Measurements from ENCODE around the gene ZDHHC24.
"Not testable (repeated sequence)": the region's sequence is repeated elsewhere in the genome, so short reads cannot be mapped to it uniquely, and the experiment has no call there.

ZDHHC24 gene

GRCh38 chr11:66546966-66547661 lies 1.3 kb upstream of the ZDHHC24 start:
- H3K4me3 ChIP-seq (ENCODE audit: low read length) = no peak overlapping the region
- no peak overlapping the region for H2BK15ac ChIP-seq (replicated peaks; ENCODE audit: low read depth)
- H2BK120ac ChIP-seq (ENCODE audit: low read depth, low read length) = no peak overlapping the region
- H3K18ac ChIP-seq (ENCODE audit: low read length) = no peak overlapping the region
- no peaks in the 10 kb centered on the region for H3K27me3 ChIP-seq (ENCODE audit: insufficient read depth, low read length, poor library complexity)
- no peak overlapping the region for H3K9ac ChIP-seq (ENCODE audit: low read length)
- H3K36me3 ChIP-seq (ENCODE audit: control insufficient read depth, insufficient read depth, low read length) = no peaks in the 10 kb centered on the region
- H4K8ac ChIP-seq (ENCODE audit: low read depth, low read length) = no peak overlapping the region
- no peak overlapping the region for H3K4ac ChIP-seq (ENCODE audit: low read depth, low read length)
- no peak overlapping the region for H2AK5ac ChIP-seq (ENCODE audit: low read length)
- no peak overlapping the region for H3K23ac ChIP-seq (ENCODE audit: low read length)
- no peaks in the 10 kb centered on the region for H3K79me2 ChIP-seq (ENCODE audit: control insufficient read depth, insufficient read depth, low read length)
- no peak overlapping the region for H2BK5ac ChIP-seq (ENCODE audit: low read length)
- H3K4me1 ChIP-seq (ENCODE audit: control insufficient read depth, low read depth, low read length) = no peaks in the 10 kb centered on the region
- H3K79me1 ChIP-seq (ENCODE audit: low read length) = no peaks in the 10 kb centered on the region
- no peak overlapping the region for H3K27ac ChIP-seq (ENCODE audit: low read depth, low read length)
- no CpG with 5 or more reads among the region's 18 CpGs for WGBS (ENCODE audit: extremely low coverage, insufficient coverage, low lambda C conversion rate)
- H3K56ac ChIP-seq (ENCODE audit: low read length) = peak overlapping the region; percentile 7
- H4K5ac ChIP-seq (ENCODE audit: low read length) = no peak overlapping the region
- no peak overlapping the region for H3K4me2 ChIP-seq (ENCODE audit: low read length)
- DNase-seq = peak; percentile 38

DNA sequence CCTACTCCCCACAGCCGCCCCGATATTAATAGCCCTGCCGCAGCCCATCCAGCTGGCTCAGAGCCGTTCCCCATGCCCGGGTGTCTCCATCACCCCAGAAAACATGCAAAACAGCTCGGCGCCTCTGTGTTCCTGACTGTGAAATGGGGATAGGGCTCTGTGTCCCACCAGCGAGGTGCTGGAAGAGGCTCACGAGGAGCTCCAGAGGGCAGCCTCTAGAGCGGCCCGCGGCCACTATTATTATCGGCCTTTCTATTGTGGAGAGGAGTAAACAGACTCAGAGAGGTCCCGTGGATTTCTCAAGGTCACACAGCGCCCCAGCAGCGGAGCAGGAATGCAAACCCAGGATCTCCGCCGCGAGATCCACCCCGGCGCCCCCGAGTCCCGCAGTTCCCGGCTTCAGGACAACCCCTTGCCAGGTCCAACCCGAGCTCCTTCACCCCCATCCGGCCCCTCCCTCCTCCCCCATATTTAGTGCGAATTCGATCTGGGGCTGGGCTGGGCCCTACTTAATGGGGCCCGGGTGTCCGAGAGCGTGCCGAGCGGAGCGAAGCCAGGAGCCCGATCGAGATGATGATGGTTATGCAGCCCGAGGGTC lies 619 bp upstream of the ZDHHC24 start, which contains the start of gene ACTN3:
TSS of gene ACTN3 (plus strand) at position 536 of the 598 bp plus-strand sequence. CDS start at position 571, 35 bp downstream.
- Histone ChIP-seq H3K9ac (ENCODE audit: low read length) (peak within 1 kb of the TSS; percentile 93), H3K27me3 (ENCODE audit: insufficient read depth, low read length, poor library complexity) (no peaks in the 10 kb centered on the region), H3K23ac (ENCODE audit: low read length) (no peak within 1 kb of the TSS), H2BK15ac (replicated peaks; ENCODE audit: low read depth) (no peak within 1 kb of the TSS), H3K4me2 (ENCODE audit: low read length) (peak within 1 kb of the TSS; percentile 78), H3K27ac (ENCODE audit: low read depth, low read length) (no peak within 1 kb of the TSS), H3K18ac (ENCODE audit: low read length) (peak within 1 kb of the TSS; percentile 62), H4K5ac (ENCODE audit: low read length) (no peak within 1 kb of the TSS), H3K79me2 (ENCODE audit: control insufficient read depth, insufficient read depth, low read length) (no peaks in the 10 kb centered on the region), H3K79me1 (ENCODE audit: low read length) (no peaks in the 10 kb centered on the region), H2BK120ac (ENCODE audit: low read depth, low read length) (no peak within 1 kb of the TSS), H2BK5ac (ENCODE audit: low read length) (no peak within 1 kb of the TSS), H2AK5ac (ENCODE audit: low read length) (no peak within 1 kb of the TSS), H3K56ac (ENCODE audit: low read length) (peak within 1 kb of the TSS; percentile 94), H3K4me1 (ENCODE audit: control insufficient read depth, low read depth, low read length) (no peaks in the 10 kb centered on the region), H3K36me3 (ENCODE audit: control insufficient read depth, insufficient read depth, low read length) (no peaks in the 10 kb centered on the region), H3K4ac (ENCODE audit: low read depth, low read length) (peak within 1 kb of the TSS; percentile 8), H4K8ac (ENCODE audit: low read depth, low read length) (peak within 1 kb of the TSS; percentile 7), H3K4me3 (ENCODE audit: low read length) (peak within 1 kb of the TSS; percentile 81)
- no CpG with 5 or more reads among the region's 37 CpGs for WGBS (ENCODE audit: extremely low coverage, insufficient coverage, low lambda C conversion rate)
- DNase-seq = peak; percentile 57

GRCh38 chr11:66544952-66545351 lies 896 bp downstream of the ZDHHC24 start:
- H3K79me2 ChIP-seq (ENCODE audit: control insufficient read depth, insufficient read depth, low read length); H3K18ac ChIP-seq (ENCODE audit: low read length); H3K4me1 ChIP-seq (ENCODE audit: control insufficient read depth, low read depth, low read length); H3K27ac ChIP-seq (ENCODE audit: low read depth, low read length); H4K5ac ChIP-seq (ENCODE audit: low read length); H3K79me1 ChIP-seq (ENCODE audit: low read length); DNase-seq; H4K8ac ChIP-seq (ENCODE audit: low read depth, low read length); H2BK5ac ChIP-seq (ENCODE audit: low read length); H3K23ac ChIP-seq (ENCODE audit: low read length); H2BK120ac ChIP-seq (ENCODE audit: low read depth, low read length); H3K4me2 ChIP-seq (ENCODE audit: low read length); H2AK5ac ChIP-seq (ENCODE audit: low read length); H2BK15ac ChIP-seq (replicated peaks; ENCODE audit: low read depth); H3K4ac ChIP-seq (ENCODE audit: low read depth, low read length); H3K4me3 ChIP-seq (ENCODE audit: low read length); H3K27me3 ChIP-seq (ENCODE audit: insufficient read depth, low read length, poor library complexity); H3K36me3 ChIP-seq (ENCODE audit: control insufficient read depth, insufficient read depth, low read length): not testable (repeated sequence)
- Histone ChIP-seq H3K9ac (ENCODE audit: low read length) (peak overlapping the region; percentile 93), H3K56ac (ENCODE audit: low read length) (peak overlapping the region; percentile 94)
- no CpG with 5 or more reads among the region's 14 CpGs for WGBS (ENCODE audit: extremely low coverage, insufficient coverage, low lambda C conversion rate)

DNA sequence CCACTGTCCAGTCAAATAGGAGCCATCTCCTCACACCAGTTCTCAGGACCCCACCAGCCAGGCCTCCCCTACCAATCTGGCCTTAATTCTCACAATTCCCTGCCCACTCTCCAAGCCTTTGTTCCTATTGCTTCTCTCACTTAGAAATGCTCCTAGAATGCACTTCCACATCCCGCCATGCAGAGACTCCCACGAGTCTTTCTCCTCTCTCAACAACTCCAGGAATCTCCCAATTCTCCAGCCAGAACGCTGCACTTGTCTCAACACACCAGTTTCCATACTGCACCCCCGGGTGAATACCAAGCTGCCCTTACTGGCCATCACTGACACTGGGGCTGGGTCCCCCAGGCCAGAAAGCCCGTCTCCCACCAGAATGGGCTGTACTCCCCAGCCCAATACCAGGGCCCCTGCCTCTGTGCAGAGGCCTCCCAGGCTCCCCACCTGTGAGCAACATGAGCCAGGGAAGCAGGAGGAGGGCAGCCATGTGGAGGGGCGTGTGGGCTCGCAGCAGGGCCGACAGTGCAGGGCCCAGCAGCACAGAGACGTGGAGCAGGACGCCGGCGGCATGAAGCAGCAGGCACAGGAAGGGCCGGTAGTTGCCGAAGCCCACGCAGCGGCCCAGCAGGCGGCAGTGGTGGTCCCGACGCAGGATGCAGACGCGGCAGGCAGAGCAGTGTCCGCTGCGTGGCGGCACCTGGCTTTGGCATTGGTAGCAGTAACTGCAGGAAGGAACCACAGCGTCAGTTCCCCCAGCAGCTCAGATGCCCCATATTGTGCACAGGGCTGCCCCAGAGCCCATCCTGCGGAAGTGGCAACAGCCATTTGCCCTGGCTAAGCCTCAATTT lies 2.4 kb downstream of the ZDHHC24 start:
- Histone ChIP-seq H3K79me1 (ENCODE audit: low read length) (no peaks in the 10 kb centered on the region), H3K23ac (ENCODE audit: low read length) (no peak overlapping the region), H3K56ac (ENCODE audit: low read length) (peak overlapping the region; percentile 57), H3K27me3 (ENCODE audit: insufficient read depth, low read length, poor library complexity) (no peaks in the 10 kb centered on the region), H3K18ac (ENCODE audit: low read length) (no peak overlapping the region), H3K27ac (ENCODE audit: low read depth, low read length) (no peak overlapping the region), H2AK5ac (ENCODE audit: low read length) (no peak overlapping the region), H3K9ac (ENCODE audit: low read length) (peak overlapping the region; percentile 44), H3K36me3 (ENCODE audit: control insufficient read depth, insufficient read depth, low read length) (no peaks in the 10 kb centered on the region), H3K4me1 (ENCODE audit: control insufficient read depth, low read depth, low read length) (no peaks in the 10 kb centered on the region), H2BK15ac (replicated peaks; ENCODE audit: low read depth) (no peak overlapping the region), H4K8ac (ENCODE audit: low read depth, low read length) (no peak overlapping the region), H2BK120ac (ENCODE audit: low read depth, low read length) (no peak overlapping the region), H3K4ac (ENCODE audit: low read depth, low read length) (no peak overlapping the region), H4K5ac (ENCODE audit: low read length) (no peak overlapping the region), H3K4me3 (ENCODE audit: low read length) (no peak overlapping the region), H3K4me2 (ENCODE audit: low read length) (no peak overlapping the region), H2BK5ac (ENCODE audit: low read length) (no peak overlapping the region), H3K79me2 (ENCODE audit: control insufficient read depth, insufficient read depth, low read length) (no peaks in the 10 kb centered on the region)
- DNase-seq = peak; percentile 69
- no CpG with 5 or more reads among the region's 26 CpGs for WGBS (ENCODE audit: extremely low coverage, insufficient coverage, low lambda C conversion rate)

GRCh38 chr11:66542362-66542761 lies 3.5 kb downstream of the ZDHHC24 start:
- no peak overlapping the region for H3K56ac ChIP-seq (ENCODE audit: low read length)
- no peaks in the 10 kb centered on the region for H3K79me1 ChIP-seq (ENCODE audit: low read length)
- H3K27me3 ChIP-seq (ENCODE audit: insufficient read depth, low read length, poor library complexity) = no peaks in the 10 kb centered on the region
- no peak for DNase-seq
- H4K8ac ChIP-seq (ENCODE audit: low read depth, low read length) = no peak overlapping the region
- H3K4me2 ChIP-seq (ENCODE audit: low read length) = no peak overlapping the region
- no peak overlapping the region for H2BK120ac ChIP-seq (ENCODE audit: low read depth, low read length)
- no peak overlapping the region for H2AK5ac ChIP-seq (ENCODE audit: low read length)
- no peak overlapping the region for H2BK15ac ChIP-seq (replicated peaks; ENCODE audit: low read depth)
- no peak overlapping the region for H4K5ac ChIP-seq (ENCODE audit: low read length)
- H3K27ac ChIP-seq (ENCODE audit: low read depth, low read length) = no peak overlapping the region
- H3K4me1 ChIP-seq (ENCODE audit: control insufficient read depth, low read depth, low read length) = no peaks in the 10 kb centered on the region
- H3K79me2 ChIP-seq (ENCODE audit: control insufficient read depth, insufficient read depth, low read length) = no peaks in the 10 kb centered on the region
- H2BK5ac ChIP-seq (ENCODE audit: low read length) = no peak overlapping the region
- no CpG with 5 or more reads among the region's 10 CpGs for WGBS (ENCODE audit: extremely low coverage, insufficient coverage, low lambda C conversion rate)
- H3K23ac ChIP-seq (ENCODE audit: low read length) = no peak overlapping the region
- H3K4me3 ChIP-seq (ENCODE audit: low read length) = no peak overlapping the region
- no peak overlapping the region for H3K4ac ChIP-seq (ENCODE audit: low read depth, low read length)
- H3K36me3 ChIP-seq (ENCODE audit: control insufficient read depth, insufficient read depth, low read length) = no peaks in the 10 kb centered on the region
- H3K9ac ChIP-seq (ENCODE audit: low read length) = no peak overlapping the region
- H3K18ac ChIP-seq (ENCODE audit: low read length) = no peak overlapping the region
